NCI-H345 treated with DMSO at 0.1 percent for 48 hours (cell line): Measurements from ENCODE around the gene PLCB2.

Experiments used
- DNase-seq: peaks from one replicate; lab custom pipeline; 2025; ENCODE audit not compliant: unreplicated experiment; lab: John Stamatoyannopoulos, UW

PLCB2 gene, protein sequence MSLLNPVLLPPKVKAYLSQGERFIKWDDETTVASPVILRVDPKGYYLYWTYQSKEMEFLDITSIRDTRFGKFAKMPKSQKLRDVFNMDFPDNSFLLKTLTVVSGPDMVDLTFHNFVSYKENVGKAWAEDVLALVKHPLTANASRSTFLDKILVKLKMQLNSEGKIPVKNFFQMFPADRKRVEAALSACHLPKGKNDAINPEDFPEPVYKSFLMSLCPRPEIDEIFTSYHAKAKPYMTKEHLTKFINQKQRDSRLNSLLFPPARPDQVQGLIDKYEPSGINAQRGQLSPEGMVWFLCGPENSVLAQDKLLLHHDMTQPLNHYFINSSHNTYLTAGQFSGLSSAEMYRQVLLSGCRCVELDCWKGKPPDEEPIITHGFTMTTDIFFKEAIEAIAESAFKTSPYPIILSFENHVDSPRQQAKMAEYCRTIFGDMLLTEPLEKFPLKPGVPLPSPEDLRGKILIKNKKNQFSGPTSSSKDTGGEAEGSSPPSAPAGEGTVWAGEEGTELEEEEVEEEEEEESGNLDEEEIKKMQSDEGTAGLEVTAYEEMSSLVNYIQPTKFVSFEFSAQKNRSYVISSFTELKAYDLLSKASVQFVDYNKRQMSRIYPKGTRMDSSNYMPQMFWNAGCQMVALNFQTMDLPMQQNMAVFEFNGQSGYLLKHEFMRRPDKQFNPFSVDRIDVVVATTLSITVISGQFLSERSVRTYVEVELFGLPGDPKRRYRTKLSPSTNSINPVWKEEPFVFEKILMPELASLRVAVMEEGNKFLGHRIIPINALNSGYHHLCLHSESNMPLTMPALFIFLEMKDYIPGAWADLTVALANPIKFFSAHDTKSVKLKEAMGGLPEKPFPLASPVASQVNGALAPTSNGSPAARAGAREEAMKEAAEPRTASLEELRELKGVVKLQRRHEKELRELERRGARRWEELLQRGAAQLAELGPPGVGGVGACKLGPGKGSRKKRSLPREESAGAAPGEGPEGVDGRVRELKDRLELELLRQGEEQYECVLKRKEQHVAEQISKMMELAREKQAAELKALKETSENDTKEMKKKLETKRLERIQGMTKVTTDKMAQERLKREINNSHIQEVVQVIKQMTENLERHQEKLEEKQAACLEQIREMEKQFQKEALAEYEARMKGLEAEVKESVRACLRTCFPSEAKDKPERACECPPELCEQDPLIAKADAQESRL

GRCh38 chr15:40307421-40308211 lies at the start of gene PLCB2:
Gene PLCB2 (minus strand): TSS chr15:40307935. CDS start chr15:40307672, 263 bp downstream.
- no peak for DNase-seq

- no peak for DNase-seq
Measured at GRCh38 chr15:40357246-40357645, 49.5 kb upstream of the PLCB2 start.

GRCh38 chr15:40355976-40356585 lies 48.3 kb upstream of the PLCB2 start:
- DNase-seq = no peak

- no peak for DNase-seq
Measured at GRCh38 chr15:40354408-40355171, 46.9 kb upstream of the PLCB2 start.

DNA sequence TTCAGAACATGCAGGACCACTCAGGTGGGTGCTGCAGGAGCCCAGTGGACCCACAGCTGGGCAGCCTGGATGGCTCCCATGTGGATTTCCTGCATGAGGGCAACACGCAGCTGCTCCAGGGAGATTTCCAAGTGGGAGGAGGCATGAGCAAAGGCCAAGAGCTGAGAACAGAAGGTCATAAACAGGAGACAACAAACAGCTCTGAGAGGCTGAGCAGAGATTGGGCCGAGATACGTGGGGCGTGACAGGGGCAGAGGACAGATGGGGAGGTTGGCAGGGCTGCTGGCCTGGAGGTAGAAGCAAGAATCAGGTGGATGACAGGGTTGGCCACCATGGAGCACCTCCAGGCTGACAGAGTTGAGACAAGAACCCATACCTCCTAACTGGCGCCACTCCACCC lies 46.0 kb upstream of the PLCB2 start:
- no peak for DNase-seq

DNA sequence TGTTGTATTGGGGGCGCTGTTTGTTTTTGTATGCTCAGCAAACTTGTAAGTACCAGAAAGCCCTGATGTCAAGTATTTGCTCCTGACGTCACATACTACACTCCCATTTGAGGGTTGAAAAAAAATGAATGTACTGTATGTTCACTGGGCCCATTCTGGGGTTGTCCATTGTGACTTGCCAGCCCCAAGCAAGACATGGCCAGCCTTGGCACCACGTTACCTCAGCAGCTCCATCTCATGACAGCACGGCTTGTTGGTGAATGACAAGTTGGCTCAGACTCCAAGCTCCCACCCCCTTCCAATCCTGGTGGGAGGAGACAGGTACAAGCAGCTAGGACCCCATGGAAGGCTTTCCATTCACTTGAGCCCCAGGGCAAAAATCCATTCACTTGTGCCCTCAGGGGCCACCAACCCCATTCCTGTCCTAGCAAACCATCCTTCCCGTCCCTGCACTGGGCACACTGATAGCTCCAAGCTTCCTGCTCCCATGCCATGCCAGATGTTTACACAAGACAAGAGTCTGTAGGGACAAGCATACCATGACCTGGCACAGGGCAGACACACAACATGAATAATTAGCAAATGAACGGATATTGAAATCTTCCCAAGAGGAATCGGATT lies 44.7 kb upstream of the PLCB2 start:
- DNase-seq = no peak

- no peak for DNase-seq
Measured at GRCh38 chr15:40349163-40349562, 41.4 kb upstream of the PLCB2 start.

GRCh38 chr15:40348474-40348870 lies 40.7 kb upstream of the PLCB2 start:
- no peak for DNase-seq

- no peak for DNase-seq
Measured at GRCh38 chr15:40347559-40348473, 40.1 kb upstream of the PLCB2 start.

GRCh38 chr15:40346579-40347558 lies 39.1 kb upstream of the PLCB2 start:
- DNase-seq = no peak

DNA sequence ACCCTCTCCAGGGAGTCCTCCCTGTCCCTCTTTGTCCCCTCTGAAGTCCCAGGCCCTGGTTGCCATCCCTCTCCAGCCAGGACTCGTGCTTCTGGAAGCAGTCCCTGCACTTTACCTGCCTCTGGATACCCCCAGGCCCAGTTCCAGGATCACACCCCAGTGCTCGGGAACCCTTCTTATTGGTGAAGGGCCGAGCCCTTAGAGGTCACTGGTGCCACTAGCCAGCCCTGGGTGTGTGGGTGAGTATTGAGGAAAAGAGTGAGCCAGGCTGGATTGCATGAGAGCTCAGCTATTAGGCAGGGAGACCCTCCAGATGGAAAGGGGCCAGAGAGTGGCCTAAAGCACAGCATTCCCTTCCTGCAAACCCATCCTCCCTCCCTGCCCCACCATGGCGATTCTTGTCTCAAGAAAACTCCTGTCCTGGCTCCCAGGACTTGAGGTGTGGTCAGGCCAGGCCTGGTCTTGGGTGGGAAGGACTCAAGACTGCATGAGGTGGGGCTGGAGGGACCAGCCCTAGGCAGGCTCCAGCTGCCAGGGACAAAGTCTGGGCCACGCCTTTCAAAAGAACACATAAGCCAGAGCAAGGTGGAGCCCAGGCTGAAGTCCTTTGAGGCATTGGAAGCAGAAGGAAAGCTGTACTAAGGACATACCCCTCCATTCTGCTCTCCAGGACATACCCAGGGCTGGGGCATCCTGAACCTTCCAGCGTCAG lies 38.3 kb upstream of the PLCB2 start:
- no peak for DNase-seq

GRCh38 chr15:40345225-40345866 lies 37.6 kb upstream of the PLCB2 start:
- DNase-seq = no peak

- peak; percentile 18 for DNase-seq
Measured at GRCh38 chr15:40344631-40345120, 36.9 kb upstream of the PLCB2 start.

GRCh38 chr15:40344217-40344616 lies 36.5 kb upstream of the PLCB2 start:
- DNase-seq = no peak

- DNase-seq = no peak
Measured at GRCh38 chr15:40343512-40343911, 35.8 kb upstream of the PLCB2 start.
